Activated T-cell treated with anti-CD3 and anti-CD28 coated beads, Interleukin-2, amount 50 U/mL, for 24 hours (primary cell): ENCODE data around the gene TMEM174.

Source experiments
- DNase-seq: peaks from one replicate; pipeline ENCODE4 v3.0.0-alpha.2; 2020
- H3K27ac Mint-ChIP-seq: 2 replicates; pipeline ENCODE4 v1.8.0; 2020; ENCODE audit warnings: mild to moderate bottlenecking, mixed read lengths
- H3K27me3 Mint-ChIP-seq: 2 replicates; pipeline ENCODE4 v1.8.0; 2020; ENCODE audit warnings: mixed read lengths
- H3K36me3 Mint-ChIP-seq: 2 replicates; pipeline ENCODE4 v1.8.0; 2020; ENCODE audit warnings: low read depth, mixed read lengths
- H3K4me1 Mint-ChIP-seq: 2 replicates; pipeline ENCODE4 v1.8.0; 2020; ENCODE audit warnings: low read depth, mixed read lengths
- H3K4me3 Mint-ChIP-seq: 2 replicates; pipeline ENCODE4 v1.8.0; 2020; ENCODE audit warnings: mild to moderate bottlenecking, moderate library complexity, mixed read lengths
- H3K9me3 Mint-ChIP-seq: 2 replicates; pipeline ENCODE4 v1.8.0; 2020; ENCODE audit warnings: mixed read lengths

The TMEM174 gene

DNA sequence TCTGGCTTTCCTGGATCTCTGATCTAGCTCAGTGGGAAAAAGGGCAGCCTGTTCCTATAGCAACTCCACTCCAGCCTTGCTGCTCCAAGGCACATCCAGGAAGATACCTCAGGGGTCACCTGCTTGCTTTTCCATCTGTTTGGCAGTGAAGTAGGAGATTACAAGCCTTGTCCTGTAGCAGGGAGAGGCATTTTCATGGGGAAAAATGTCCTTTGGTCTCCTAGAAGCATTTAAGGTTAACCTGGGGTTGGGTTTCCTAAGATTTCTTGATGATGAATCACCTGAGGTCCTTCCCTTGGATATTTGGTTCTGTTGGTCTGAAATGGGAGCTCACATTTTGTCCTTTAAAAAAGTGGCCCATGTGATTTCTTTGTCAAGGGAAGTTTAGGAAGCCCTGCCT is 1.5 kb upstream of the TMEM174 start:
- DNase-seq: no peak
- Mint-ChIP-seq H3K27me3 (peaks cover 98% of the 10 kb centered on the region), H3K4me3 (no peak overlapping the region), H3K9me3 (no peaks in the 10 kb centered on the region), H3K4me1 (no peaks in the 10 kb centered on the region), H3K36me3 (no peaks in the 10 kb centered on the region), H3K27ac (no peak overlapping the region)

- H3K27ac Mint-ChIP-seq: no peak overlapping the region
- peaks cover 98% of the 10 kb centered on the region for H3K27me3 Mint-ChIP-seq
- no peaks in the 10 kb centered on the region for H3K9me3 Mint-ChIP-seq
- no peaks in the 10 kb centered on the region for H3K4me1 Mint-ChIP-seq
- no peak overlapping the region for H3K4me3 Mint-ChIP-seq
- H3K36me3 Mint-ChIP-seq: no peaks in the 10 kb centered on the region
- no peak for DNase-seq
These were observed 1.3 kb downstream of the TMEM174 start for GRCh38 chr5:73174100-73174815.

GRCh38 chr5:73176250-73176649 is 3.3 kb downstream of the TMEM174 start:
- no peaks in the 10 kb centered on the region for H3K36me3 Mint-ChIP-seq
- no peaks in the 10 kb centered on the region for H3K9me3 Mint-ChIP-seq
- H3K4me1 Mint-ChIP-seq: no peaks in the 10 kb centered on the region
- no peak for DNase-seq
- H3K27me3 Mint-ChIP-seq: peaks cover 98% of the 10 kb centered on the region
- H3K27ac Mint-ChIP-seq: no peak overlapping the region
- H3K4me3 Mint-ChIP-seq: no peak overlapping the region

GRCh38 chr5:73178265-73178664 is 5.3 kb downstream of the TMEM174 start:
- Mint-ChIP-seq H3K36me3 (no peaks in the 10 kb centered on the region), H3K4me3 (no peak overlapping the region), H3K27ac (no peak overlapping the region), H3K27me3 (peaks cover 93% of the 10 kb centered on the region), H3K4me1 (no peaks in the 10 kb centered on the region), H3K9me3 (no peaks in the 10 kb centered on the region)
- DNase-seq: no peak

GRCh38 chr5:73179730-73180129 is 6.7 kb downstream of the TMEM174 start:
- H3K27ac Mint-ChIP-seq: no peak overlapping the region
- H3K4me1 Mint-ChIP-seq: no peaks in the 10 kb centered on the region
- H3K27me3 Mint-ChIP-seq: peaks cover 91% of the 10 kb centered on the region
- peaks cover 4% of the 10 kb centered on the region for H3K9me3 Mint-ChIP-seq
- H3K36me3 Mint-ChIP-seq: peaks cover 3% of the 10 kb centered on the region
- H3K4me3 Mint-ChIP-seq: no peak overlapping the region
- no peak for DNase-seq

DNA sequence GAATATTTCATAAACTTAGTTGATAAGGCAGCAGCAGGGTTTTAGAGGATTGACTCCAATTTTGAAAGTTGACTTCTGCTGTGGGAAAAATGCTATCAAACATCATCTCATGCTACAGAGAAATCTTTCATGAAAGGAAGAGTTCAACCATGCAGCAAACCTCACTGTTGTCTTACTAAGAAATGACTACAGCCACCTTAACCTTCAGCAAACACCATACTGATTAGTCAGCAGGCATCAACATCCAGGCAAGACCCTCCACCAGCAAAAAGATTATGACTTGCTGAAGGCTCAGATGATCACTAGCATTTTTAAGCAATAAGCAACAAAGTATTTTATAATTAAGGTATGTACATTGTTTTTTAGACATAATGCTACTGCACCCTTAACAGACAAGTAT is 7.6 kb downstream of the TMEM174 start:
- Mint-ChIP-seq H3K27ac (no peak overlapping the region), H3K9me3 (peaks cover 6% of the 10 kb centered on the region), H3K4me1 (no peaks in the 10 kb centered on the region), H3K4me3 (no peak overlapping the region), H3K36me3 (peaks cover 3% of the 10 kb centered on the region), H3K27me3 (peaks cover 87% of the 10 kb centered on the region)
- no peak for DNase-seq

DNA sequence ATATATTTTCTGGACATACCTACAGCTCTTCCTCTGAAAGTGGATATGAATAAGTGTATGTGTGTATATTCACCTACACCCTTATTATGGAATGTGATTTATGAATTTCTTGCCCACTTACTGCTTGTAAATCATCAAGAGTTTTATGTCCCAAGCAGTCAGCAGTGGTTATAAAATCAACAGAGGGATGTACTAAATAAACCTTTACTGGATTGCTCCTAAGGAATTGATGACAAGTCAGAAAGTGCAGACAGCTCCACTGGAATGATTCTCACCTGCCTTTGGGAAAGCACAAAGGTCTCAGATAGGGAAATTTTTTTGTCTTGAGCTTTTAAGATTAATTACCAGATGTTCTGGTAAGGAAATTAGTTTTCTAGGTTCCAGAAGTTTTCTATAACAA is 9.3 kb downstream of the TMEM174 start:
- no peaks in the 10 kb centered on the region for H3K4me1 Mint-ChIP-seq
- no peak for DNase-seq
- no peak overlapping the region for H3K27ac Mint-ChIP-seq
- peaks cover 81% of the 10 kb centered on the region for H3K27me3 Mint-ChIP-seq
- peaks cover 3% of the 10 kb centered on the region for H3K36me3 Mint-ChIP-seq
- peaks cover 6% of the 10 kb centered on the region for H3K9me3 Mint-ChIP-seq
- H3K4me3 Mint-ChIP-seq: no peak overlapping the region

DNA sequence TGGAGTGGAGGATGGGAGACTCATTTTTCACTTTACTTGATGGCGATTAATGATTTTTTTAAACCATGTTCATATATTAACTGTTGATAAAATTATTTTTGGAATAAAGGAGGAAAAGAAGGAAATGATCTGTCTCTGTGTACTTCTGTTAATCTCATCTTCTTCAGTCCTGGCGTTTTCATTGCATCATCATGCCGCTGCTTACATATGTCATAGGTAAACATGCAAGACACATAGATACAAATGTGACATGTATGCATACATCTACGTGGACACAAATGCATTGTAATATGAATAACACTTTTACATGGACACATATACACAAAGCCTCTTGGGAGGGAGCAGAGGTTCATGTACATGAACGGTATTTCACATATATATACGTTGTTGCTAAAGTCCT is 10.0 kb downstream of the TMEM174 start:
- Mint-ChIP-seq H3K4me1 (no peaks in the 10 kb centered on the region), H3K4me3 (no peak overlapping the region), H3K27ac (no peak overlapping the region), H3K36me3 (peaks cover 3% of the 10 kb centered on the region), H3K27me3 (peaks cover 81% of the 10 kb centered on the region), H3K9me3 (peaks cover 6% of the 10 kb centered on the region)
- DNase-seq: no peak

DNA sequence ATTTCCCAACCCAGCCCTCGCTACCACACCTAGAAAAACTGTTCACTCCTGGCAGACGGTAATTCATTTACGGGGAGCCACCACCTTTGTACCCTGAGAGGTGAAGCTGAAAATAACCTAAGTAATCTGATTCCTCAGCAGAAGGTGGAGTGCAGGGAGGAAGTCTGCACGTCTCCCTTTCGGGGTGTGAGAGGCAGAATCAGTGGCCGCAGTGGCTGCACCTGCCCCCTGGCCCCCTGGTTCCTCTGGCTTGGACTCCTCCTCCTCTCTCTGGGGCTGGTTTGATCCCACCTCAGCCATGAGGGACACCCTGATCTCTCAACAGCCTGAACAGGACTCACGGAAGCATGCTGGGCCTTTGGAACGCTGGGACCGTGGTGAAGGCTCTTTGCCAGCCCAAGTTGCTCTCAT is 10.5 kb downstream of the TMEM174 start:
- no peak for DNase-seq

GRCh38 chr5:73186976-73187375 is 14.0 kb downstream of the TMEM174 start:
- no peak for DNase-seq
- no peak overlapping the region for H3K4me3 Mint-ChIP-seq
- peaks cover 3% of the 10 kb centered on the region for H3K36me3 Mint-ChIP-seq
- no peaks in the 10 kb centered on the region for H3K4me1 Mint-ChIP-seq
- peaks cover 72% of the 10 kb centered on the region for H3K27me3 Mint-ChIP-seq
- H3K9me3 Mint-ChIP-seq: peaks cover 6% of the 10 kb centered on the region
- H3K27ac Mint-ChIP-seq: no peak overlapping the region

More for the DNA sequence above, 10.5 kb downstream of the TMEM174 start:
- Mint-ChIP-seq H3K27me3 (peaks cover 77% of the 10 kb centered on the region), H3K36me3 (peaks cover 3% of the 10 kb centered on the region), H3K27ac (no peak overlapping the region), H3K4me3 (no peak overlapping the region), H3K9me3 (peaks cover 6% of the 10 kb centered on the region), H3K4me1 (no peaks in the 10 kb centered on the region)

DNA sequence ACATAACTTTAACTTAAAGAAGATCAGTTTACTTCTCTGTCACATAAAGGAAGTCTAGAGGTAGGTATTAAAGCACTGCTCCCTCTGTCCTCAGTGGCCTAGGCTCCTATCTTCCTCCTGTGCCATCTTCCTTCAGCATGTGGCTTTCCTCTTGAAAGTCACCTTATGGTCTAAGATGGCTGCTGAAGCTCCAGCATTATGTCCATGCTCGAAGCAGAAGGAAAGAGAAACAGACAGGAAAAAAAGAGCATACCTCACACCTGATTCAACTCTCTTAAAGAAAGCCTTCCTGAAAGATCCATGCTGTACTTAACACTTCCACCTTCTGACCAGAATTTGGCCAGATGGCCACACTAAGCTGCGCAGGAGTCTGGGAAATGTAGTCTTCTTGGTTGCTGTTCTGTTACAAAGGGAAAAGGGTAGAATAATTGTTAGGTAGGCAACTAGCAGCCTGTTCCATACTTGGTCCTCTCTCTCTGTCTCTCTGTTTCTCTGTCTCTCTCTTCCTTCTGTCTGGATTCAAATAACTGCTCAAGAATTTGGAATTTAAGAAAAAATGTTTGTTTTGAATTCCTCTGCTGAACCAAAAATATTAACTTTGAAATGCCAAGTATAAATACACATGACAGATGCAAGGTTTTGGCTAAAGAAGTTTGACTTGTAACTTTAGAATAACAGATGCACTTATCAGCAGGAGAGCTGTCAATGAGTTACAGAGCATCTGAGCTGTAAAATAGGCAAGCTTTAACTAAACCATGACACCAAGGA is 16.0 kb downstream of the TMEM174 start:
- H3K4me3 Mint-ChIP-seq: no peak overlapping the region
- H3K27ac Mint-ChIP-seq: no peak overlapping the region
- peaks cover 77% of the 10 kb centered on the region for H3K27me3 Mint-ChIP-seq
- H3K4me1 Mint-ChIP-seq: no peaks in the 10 kb centered on the region
- DNase-seq: no peak
- peaks cover 6% of the 10 kb centered on the region for H3K9me3 Mint-ChIP-seq
- peaks cover 3% of the 10 kb centered on the region for H3K36me3 Mint-ChIP-seq

DNA sequence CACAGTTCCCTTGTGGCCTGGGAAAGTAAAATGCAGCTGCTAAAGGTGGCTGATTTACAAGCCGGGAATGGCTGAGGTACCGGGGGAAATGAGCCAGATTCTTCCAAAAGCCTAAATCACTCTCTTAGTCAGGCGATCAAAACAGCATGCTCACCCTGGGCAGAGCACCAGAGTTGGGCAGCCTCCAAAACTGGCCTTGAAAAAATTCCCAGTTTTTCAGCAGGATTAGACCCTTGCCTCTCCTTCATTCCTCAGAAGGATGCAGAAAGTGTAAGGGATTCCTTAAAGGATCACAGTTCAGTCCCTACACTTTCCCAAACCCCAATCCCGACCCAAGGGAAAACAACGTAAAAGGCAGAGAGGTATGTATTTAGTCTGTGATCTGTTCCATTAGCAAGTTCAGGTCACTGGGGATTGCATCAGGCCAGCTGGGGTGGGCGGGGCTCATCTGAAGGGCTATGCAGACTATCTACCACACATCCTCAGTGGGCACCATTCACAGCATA is 16.9 kb downstream of the TMEM174 start:
- Mint-ChIP-seq H3K27ac (no peak overlapping the region), H3K36me3 (no peaks in the 10 kb centered on the region), H3K4me3 (no peak overlapping the region), H3K27me3 (peaks cover 81% of the 10 kb centered on the region), H3K9me3 (peaks cover 2% of the 10 kb centered on the region), H3K4me1 (no peaks in the 10 kb centered on the region)
- no peak for DNase-seq

DNA sequence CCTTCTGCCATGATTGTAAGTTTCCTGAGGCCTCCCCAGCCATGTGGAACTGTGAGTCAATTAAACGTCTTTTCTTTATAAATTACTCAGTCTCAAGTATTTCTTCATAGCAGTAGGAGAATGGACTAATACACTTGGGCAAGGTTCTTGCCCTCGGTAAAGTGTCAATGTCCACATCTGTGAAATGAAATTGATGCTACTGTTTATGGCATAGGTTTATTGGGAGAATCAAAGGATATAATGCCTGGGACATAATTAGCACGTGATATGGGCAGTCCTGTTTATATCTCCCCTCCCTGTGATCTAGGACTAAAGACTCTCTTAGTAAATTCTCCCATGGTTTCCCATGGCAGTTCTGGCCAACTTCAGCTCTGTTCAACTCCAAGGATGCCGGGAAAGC is 19.4 kb downstream of the TMEM174 start:
- no peak overlapping the region for H3K27ac Mint-ChIP-seq
- no peak overlapping the region for H3K4me3 Mint-ChIP-seq

DNA sequence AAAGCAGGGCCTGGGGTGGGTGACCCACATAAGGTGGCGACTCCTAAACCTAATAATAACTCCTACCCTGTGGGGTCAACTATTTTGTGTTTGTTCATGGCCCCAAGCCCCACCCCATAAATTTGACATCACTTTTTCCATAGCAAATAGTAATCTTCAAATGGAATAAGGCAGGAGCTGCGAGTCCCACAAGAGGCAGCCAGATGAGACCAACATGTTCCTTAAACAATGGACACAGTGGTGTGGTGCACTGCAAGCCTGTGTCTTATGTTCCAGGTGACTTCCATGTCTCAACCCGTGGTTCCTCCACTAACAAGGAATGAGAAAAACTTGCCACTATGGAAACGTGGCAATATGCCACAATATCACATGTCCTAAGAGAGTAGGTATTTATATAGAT is 20.6 kb downstream of the TMEM174 start:
- no peak overlapping the region for H3K27ac Mint-ChIP-seq
- H3K4me3 Mint-ChIP-seq: no peak overlapping the region
- H3K9me3 Mint-ChIP-seq: no peaks in the 10 kb centered on the region
- H3K36me3 Mint-ChIP-seq: no peaks in the 10 kb centered on the region
- no peak for DNase-seq
- no peaks in the 10 kb centered on the region for H3K4me1 Mint-ChIP-seq
- peaks cover 85% of the 10 kb centered on the region for H3K27me3 Mint-ChIP-seq

More for the DNA sequence above, 19.4 kb downstream of the TMEM174 start:
- no peaks in the 10 kb centered on the region for H3K9me3 Mint-ChIP-seq
- H3K27me3 Mint-ChIP-seq: peaks cover 88% of the 10 kb centered on the region
- no peaks in the 10 kb centered on the region for H3K4me1 Mint-ChIP-seq
- no peak for DNase-seq
- H3K36me3 Mint-ChIP-seq: no peaks in the 10 kb centered on the region

DNA sequence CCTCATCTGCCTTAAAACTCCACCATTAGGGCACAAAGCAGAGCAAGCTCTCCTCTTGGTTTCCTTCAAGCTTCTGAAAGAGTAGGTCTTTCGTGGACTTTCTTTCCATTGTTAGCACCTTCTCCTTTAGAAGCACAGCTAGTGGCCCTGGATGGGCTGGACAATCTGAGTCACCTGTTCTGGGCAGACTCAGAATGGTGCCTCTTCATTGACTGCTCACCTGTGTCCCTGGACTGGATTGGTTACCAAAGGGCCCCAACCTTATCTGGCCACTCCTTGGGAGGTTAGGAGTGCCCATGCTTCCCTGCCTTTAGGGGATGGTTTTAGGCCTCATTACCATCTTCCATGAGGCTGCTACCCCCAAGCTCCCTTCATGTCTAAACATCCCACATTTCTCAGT is 23.2 kb downstream of the TMEM174 start:
- DNase-seq: no peak
- H3K27ac Mint-ChIP-seq: no peak overlapping the region
- peaks cover 87% of the 10 kb centered on the region for H3K27me3 Mint-ChIP-seq
- no peaks in the 10 kb centered on the region for H3K9me3 Mint-ChIP-seq
- H3K36me3 Mint-ChIP-seq: no peaks in the 10 kb centered on the region
- H3K4me3 Mint-ChIP-seq: no peak overlapping the region
- H3K4me1 Mint-ChIP-seq: no peaks in the 10 kb centered on the region
